ENCODE results near the gene RPL28. TPM values are rescaled to one million over a fixed set of nuclear protein-coding genes. Genes with fewer than 3 reads are reported as not detected.
"Not testable (repeated sequence)": the region's sequence is repeated elsewhere in the genome, so short reads cannot be mapped to it uniquely, and the experiment has no call there.

RPL28 gene
- total RNA-seq, 1 donor from 2014 or later = 1,017 TPM

GRCh38 chr19:55392820-55393761 lies 7.4 kb downstream of the RPL28 start:
- H3K4me3 Mint-ChIP-seq = no peak overlapping the region
- H3K4me1 Mint-ChIP-seq = peaks cover 29% of the 10 kb centered on the region
- peak; percentile 48 for DNase-seq (ENCODE audit: low spot score)

GRCh38 chr19:55398200-55398925 lies 12.6 kb downstream of the RPL28 start:
- Histone ChIP-seq H3K9ac (no peak overlapping the region), H3K4me1 (no peaks in the 10 kb centered on the region), H2AFZ (replicated peaks) (no peak overlapping the region), H3K79me2 (ENCODE audit: low read depth) (peaks cover 13% of the 10 kb centered on the region), H3K4me3 (no peak overlapping the region), H4K20me1 (ENCODE audit: low read depth) (peaks cover 41% of the 10 kb centered on the region), H3K9me3 (ENCODE audit: low read depth) (no peaks in the 10 kb centered on the region), H3K36me3 (peaks cover 9% of the 10 kb centered on the region), H3K27ac (no peak overlapping the region), H3F3A (ENCODE audit: low read depth) (peaks cover 55% of the 10 kb centered on the region), H3K27me3 (no peaks in the 10 kb centered on the region), H3K4me2 (no peak overlapping the region)
- TF ChIP-seq EZH2 (IDR thresholded peaks at IDR 0.05) (no peak), EZH2phosphoT487 (IDR thresholded peaks at IDR 0.05) (no peak), CTCF (IDR thresholded peaks at IDR 0.05) (no peak)
- H3K4me1 Mint-ChIP-seq = peaks cover 27% of the 10 kb centered on the region
- peak overlapping the region; percentile 57 for H3K4me3 Mint-ChIP-seq
- no peaks in the 10 kb centered on the region for H3K9me3 Mint-ChIP-seq
- peaks cover 14% of the 10 kb centered on the region for H3K36me3 Mint-ChIP-seq
- H3K27me3 Mint-ChIP-seq (ENCODE audit: insufficient read depth, low read depth) = peaks cover 11% of the 10 kb centered on the region
- peak overlapping the region; percentile 81 for H3K27ac Mint-ChIP-seq
- no peak for DNase-seq (ENCODE audit: low spot score)

More at GRCh38 chr19:55392820-55393761, 7.4 kb downstream of the RPL28 start:
- Histone ChIP-seq H4K20me1 (ENCODE audit: low read depth) (peaks cover 52% of the 10 kb centered on the region), H3K27ac (no peak overlapping the region), H3K79me2 (ENCODE audit: low read depth) (peaks cover 9% of the 10 kb centered on the region), H3K27me3 (no peaks in the 10 kb centered on the region), H2AFZ (replicated peaks) (no peak overlapping the region), H3F3A (ENCODE audit: low read depth) (peaks cover 47% of the 10 kb centered on the region), H3K4me1 (peaks cover 14% of the 10 kb centered on the region), H3K36me3 (no peaks in the 10 kb centered on the region), H3K9ac (no peak overlapping the region), H3K9me3 (ENCODE audit: low read depth) (no peaks in the 10 kb centered on the region), H3K4me2 (peak overlapping the region; percentile 45), H3K4me3 (no peak overlapping the region)
- Mint-ChIP-seq H3K27ac (no peak overlapping the region), H3K9me3 (no peaks in the 10 kb centered on the region), H3K27me3 (ENCODE audit: insufficient read depth, low read depth) (peaks cover 3% of the 10 kb centered on the region), H3K36me3 (peaks cover 10% of the 10 kb centered on the region)
- no peak for TF ChIP-seq CTCF (IDR thresholded peaks at IDR 0.05)
- no peak for TF ChIP-seq EZH2 (IDR thresholded peaks at IDR 0.05)
- no peak for TF ChIP-seq EZH2phosphoT487 (IDR thresholded peaks at IDR 0.05)

GRCh38 chr19:55400281-55401087 lies 14.8 kb downstream of the RPL28 start:
- Histone ChIP-seq H3K36me3 (peaks cover 10% of the 10 kb centered on the region), H3K79me2 (ENCODE audit: low read depth) (peaks cover 34% of the 10 kb centered on the region), H3K27ac (peak overlapping the region; percentile 71), H3F3A (ENCODE audit: low read depth) (peaks cover 65% of the 10 kb centered on the region), H4K20me1 (ENCODE audit: low read depth) (peaks cover 62% of the 10 kb centered on the region), H2AFZ (replicated peaks) (no peak overlapping the region), H3K4me1 (peaks cover 3% of the 10 kb centered on the region), H3K9ac (no peak overlapping the region), H3K9me3 (ENCODE audit: low read depth) (no peaks in the 10 kb centered on the region), H3K27me3 (no peaks in the 10 kb centered on the region), H3K4me2 (no peak overlapping the region), H3K4me3 (no peak overlapping the region)
- H3K27me3 Mint-ChIP-seq (ENCODE audit: insufficient read depth, low read depth) = peaks cover 11% of the 10 kb centered on the region
- H3K4me3 Mint-ChIP-seq = no peak overlapping the region
- H3K27ac Mint-ChIP-seq = no peak overlapping the region
- H3K36me3 Mint-ChIP-seq = peaks cover 21% of the 10 kb centered on the region
- no peak for DNase-seq (ENCODE audit: low spot score)
- TF ChIP-seq EZH2phosphoT487 (IDR thresholded peaks at IDR 0.05) = no peak
- TF ChIP-seq CTCF (IDR thresholded peaks at IDR 0.05) = no peak
- no peak for TF ChIP-seq EZH2 (IDR thresholded peaks at IDR 0.05)
- no peaks in the 10 kb centered on the region for H3K9me3 Mint-ChIP-seq
- H3K4me1 Mint-ChIP-seq = peaks cover 34% of the 10 kb centered on the region

- Histone ChIP-seq H3K79me2 (ENCODE audit: low read depth) (peaks cover 43% of the 10 kb centered on the region), H3K4me1 (peaks cover 12% of the 10 kb centered on the region), H4K20me1 (ENCODE audit: low read depth) (peaks cover 71% of the 10 kb centered on the region), H3K27ac (peak overlapping the region; percentile 46), H3F3A (ENCODE audit: low read depth) (peaks cover 69% of the 10 kb centered on the region), H3K36me3 (peaks cover 10% of the 10 kb centered on the region)
- H3K9me3 Mint-ChIP-seq; DNase-seq (ENCODE audit: low spot score); H3K27me3 ChIP-seq; H3K4me3 Mint-ChIP-seq; H3K9ac ChIP-seq; H3K4me3 ChIP-seq; H2AFZ ChIP-seq (replicated peaks); H3K9me3 ChIP-seq (ENCODE audit: low read depth); H3K4me2 ChIP-seq; H3K27ac Mint-ChIP-seq: not testable (repeated sequence)
- Mint-ChIP-seq H3K27me3 (ENCODE audit: insufficient read depth, low read depth) (peaks cover 12% of the 10 kb centered on the region), H3K4me1 (peaks cover 43% of the 10 kb centered on the region), H3K36me3 (peaks cover 30% of the 10 kb centered on the region)
Observed at GRCh38 chr19:55401390-55401789, 15.7 kb downstream of the RPL28 start.
